Lower lobe of right lung (tissue), 2 donors: ENCODE measurements around the gene SMARCA1. TPM values are rescaled to one million over a fixed set of nuclear protein-coding genes. Genes with fewer than 3 reads are reported as not detected.

Source experiments
- ATAC-seq, 2 donors: fragments of 200-7000 bp; cut with Tn5 transposase; one replicate each; pipeline ENCODE4 v1.9.1; 2020 to 2022; ENCODE audit warnings: mild to moderate bottlenecking in 2 of 2, moderate library complexity in 2 of 2
- DNase-seq: peaks from one replicate; pipeline ENCODE4 v3.0.0-alpha.2; 2020
- H3K27ac ChIP-seq: fragments of 200-600 bp; one replicate; pipeline ENCODE4 v1.8.0; 2022
- H3K27me3 ChIP-seq: fragments of 200-600 bp; one replicate; pipeline ENCODE4 v1.8.0; 2022; ENCODE audit warnings: low read depth
- H3K36me3 ChIP-seq: fragments of 200-600 bp; one replicate; pipeline ENCODE4 v1.8.0; 2022; ENCODE audit warnings: mild to moderate bottlenecking
- H3K4me1 ChIP-seq: fragments of 200-600 bp; one replicate; pipeline ENCODE4 v1.8.0; 2022
- H3K4me3 ChIP-seq: fragments of 200-600 bp; one replicate; pipeline ENCODE4 v1.8.0; 2022; ENCODE audit warnings: mild to moderate bottlenecking
- H3K9me3 ChIP-seq: fragments of 200-600 bp; one replicate; pipeline ENCODE4 v1.8.0; 2022
- CTCF ChIP-seq: fragments of 200-600 bp; IDR thresholded peaks from one replicate; pipeline ENCODE4 v1.8.0; 2022; ENCODE audit warnings: antibody characterized with exemption, mild to moderate bottlenecking
- intact Hi-C: fragments of 100-400 bp; cut with DNase I; formaldehyde crosslinking; loops from one replicate; pipeline ENCODE4 v1.11.0; 2022
- total RNA-seq: library from RNA; stranded (reverse); fragmentation: NEBNext Ultra II Directional; extraction: Animal tissue kit (Norgen Biotek cat#: 25700); gene quantifications from one replicate; pipeline ENCODE4 v1.2.1, GENCODE V29; 2021
- donor health status: DM: no; HTN: yes; CAD: no; lungs with severe emphysema.

SMARCA1 gene
- total RNA-seq, 1 donor from 2014 or later = 23.2 TPM

GRCh38 chrX:129516402-129516801 is 6.9 kb downstream of the SMARCA1 start:
- Histone ChIP-seq H3K36me3 (peaks cover 23% of the 10 kb centered on the region), H3K4me1 (peaks cover under 1% of the 10 kb centered on the region), H3K27me3 (no peaks in the 10 kb centered on the region), H3K4me3 (no peak overlapping the region), H3K27ac (no peak overlapping the region), H3K9me3 (no peaks in the 10 kb centered on the region)
- intact Hi-C loops = no loop called here
- DNase-seq = no peak
- no peak for ATAC-seq
- TF ChIP-seq CTCF = no peak

- Histone ChIP-seq H3K27ac (no peak overlapping the region), H3K9me3 (no peaks in the 10 kb centered on the region), H3K36me3 (peaks cover 33% of the 10 kb centered on the region), H3K4me1 (no peaks in the 10 kb centered on the region), H3K27me3 (no peaks in the 10 kb centered on the region), H3K4me3 (no peak overlapping the region)
- intact Hi-C loops = no loop called here
- no peak for TF ChIP-seq CTCF
- DNase-seq (no peak), ATAC-seq (no peak)
These were observed 10.9 kb downstream of the SMARCA1 start for GRCh38 chrX:129512409-129512808.

GRCh38 chrX:129511689-129512088 is 11.6 kb downstream of the SMARCA1 start:
- H3K9me3 ChIP-seq = no peaks in the 10 kb centered on the region
- H3K27ac ChIP-seq = no peak overlapping the region
- DNase-seq = no peak
- H3K4me1 ChIP-seq = no peaks in the 10 kb centered on the region
- ATAC-seq = no peak
- H3K36me3 ChIP-seq = peaks cover 39% of the 10 kb centered on the region
- H3K4me3 ChIP-seq = no peak overlapping the region
- intact Hi-C loops = no loop called here
- H3K27me3 ChIP-seq = no peaks in the 10 kb centered on the region
- TF ChIP-seq CTCF = no peak

GRCh38 chrX:129510331-129510730 is 13.0 kb downstream of the SMARCA1 start:
- ATAC-seq (no peak), DNase-seq (no peak)
- Histone ChIP-seq H3K4me1 (no peaks in the 10 kb centered on the region), H3K27ac (no peak overlapping the region), H3K9me3 (no peaks in the 10 kb centered on the region), H3K27me3 (no peaks in the 10 kb centered on the region), H3K4me3 (no peak overlapping the region), H3K36me3 (peaks cover 43% of the 10 kb centered on the region)
- intact Hi-C loops = no loop called here
- TF ChIP-seq CTCF = no peak

GRCh38 chrX:129497146-129497843 is 26.0 kb downstream of the SMARCA1 start:
- Histone ChIP-seq H3K4me3 (no peak overlapping the region), H3K36me3 (peaks cover 49% of the 10 kb centered on the region), H3K27ac (no peak overlapping the region), H3K27me3 (no peaks in the 10 kb centered on the region), H3K9me3 (no peaks in the 10 kb centered on the region), H3K4me1 (no peaks in the 10 kb centered on the region)
- no peak for TF ChIP-seq CTCF
- ATAC-seq (no peak), DNase-seq (no peak)
- intact Hi-C loops = no loop called here
